ENCODE data around the gene PDLIM4. TPM values are rescaled to one million over a fixed set of nuclear protein-coding genes. Genes with fewer than 3 reads are reported as not detected.

PDLIM4 gene
- total RNA-seq, 2 donors from 2014 or later: 35.9 to 50.2 TPM

DNA sequence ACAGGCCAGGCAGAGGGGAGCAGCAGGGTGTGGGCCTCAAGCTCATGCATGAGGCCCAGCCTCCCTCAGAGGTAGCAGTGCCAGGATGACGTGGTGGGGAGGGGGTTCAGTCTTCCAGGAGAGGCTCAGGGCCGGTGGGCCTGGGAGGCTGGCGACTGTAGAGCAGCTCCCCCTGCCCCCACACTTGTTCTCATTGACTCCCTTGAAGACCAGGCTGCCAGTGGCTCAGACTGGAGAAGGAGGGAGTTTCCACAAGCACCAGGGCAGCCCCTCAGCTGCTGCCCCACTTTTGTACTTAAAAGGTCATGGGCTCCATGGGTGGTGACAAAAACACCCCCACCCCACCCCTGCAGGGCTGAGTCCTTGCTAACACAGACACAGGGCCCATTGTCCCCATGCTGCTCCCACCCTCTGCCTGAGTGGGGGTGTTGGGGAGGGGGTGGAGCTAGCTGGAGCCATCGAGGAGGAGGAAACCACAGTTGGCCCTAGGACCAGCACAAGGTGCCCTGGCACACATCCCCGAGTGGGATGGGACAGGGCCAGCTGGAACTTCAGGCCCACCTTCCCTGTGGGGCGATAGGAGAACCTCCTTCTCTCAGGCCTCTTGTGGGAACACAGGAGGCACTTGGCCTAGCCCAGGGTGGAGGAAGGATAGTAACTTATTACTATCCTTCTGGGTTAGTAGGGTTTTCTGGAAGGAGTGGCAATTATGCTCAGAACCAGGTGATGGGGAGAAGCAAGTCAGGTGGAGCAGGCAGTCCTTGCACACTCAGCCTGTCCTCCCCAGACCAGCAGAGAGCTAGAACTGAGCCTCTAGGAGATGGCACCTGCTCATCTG is 10.7 kb downstream of the PDLIM4 start:
- H3K27ac ChIP-seq: peak overlapping the region in 1 of 2 donors; percentile 12
- H3K36me3 ChIP-seq: no peaks in the 10 kb centered on the region
- 43% methylated on average over 6 of the region's 6 CpGs for WGBS
- no peaks in the 10 kb centered on the region for H3K9me3 ChIP-seq
- H3K4me3 ChIP-seq: no peak overlapping the region
- intact Hi-C loops (cut with DNase I): loop anchor here (10.0 kb wide), 1 partner anchor 633 kb away; the partner anchor contains the start of gene RAPGEF6
- no peaks in the 10 kb centered on the region for H3K27me3 ChIP-seq (replicated peaks; ENCODE audit: insufficient read depth)
- peaks cover 18% of the 10 kb centered on the region for H3K4me1 ChIP-seq (replicated peaks)
- no peak for TF ChIP-seq POLR2AphosphoS5 (IDR thresholded peaks at IDR 0.05)
- TF ChIP-seq, protein P1, sequence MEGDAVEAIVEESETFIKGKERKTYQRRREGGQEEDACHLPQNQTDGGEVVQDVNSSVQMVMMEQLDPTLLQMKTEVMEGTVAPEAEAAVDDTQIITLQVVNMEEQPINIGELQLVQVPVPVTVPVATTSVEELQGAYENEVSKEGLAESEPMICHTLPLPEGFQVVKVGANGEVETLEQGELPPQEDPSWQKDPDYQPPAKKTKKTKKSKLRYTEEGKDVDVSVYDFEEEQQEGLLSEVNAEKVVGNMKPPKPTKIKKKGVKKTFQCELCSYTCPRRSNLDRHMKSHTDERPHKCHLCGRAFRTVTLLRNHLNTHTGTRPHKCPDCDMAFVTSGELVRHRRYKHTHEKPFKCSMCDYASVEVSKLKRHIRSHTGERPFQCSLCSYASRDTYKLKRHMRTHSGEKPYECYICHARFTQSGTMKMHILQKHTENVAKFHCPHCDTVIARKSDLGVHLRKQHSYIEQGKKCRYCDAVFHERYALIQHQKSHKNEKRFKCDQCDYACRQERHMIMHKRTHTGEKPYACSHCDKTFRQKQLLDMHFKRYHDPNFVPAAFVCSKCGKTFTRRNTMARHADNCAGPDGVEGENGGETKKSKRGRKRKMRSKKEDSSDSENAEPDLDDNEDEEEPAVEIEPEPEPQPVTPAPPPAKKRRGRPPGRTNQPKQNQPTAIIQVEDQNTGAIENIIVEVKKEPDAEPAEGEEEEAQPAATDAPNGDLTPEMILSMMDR (IDR thresholded peaks at IDR 0.05): no peak
- no peak for TF ChIP-seq POLR2A (IDR thresholded peaks at IDR 0.05)
- no peak for DNase-seq (ENCODE audit: low spot score)

DNA sequence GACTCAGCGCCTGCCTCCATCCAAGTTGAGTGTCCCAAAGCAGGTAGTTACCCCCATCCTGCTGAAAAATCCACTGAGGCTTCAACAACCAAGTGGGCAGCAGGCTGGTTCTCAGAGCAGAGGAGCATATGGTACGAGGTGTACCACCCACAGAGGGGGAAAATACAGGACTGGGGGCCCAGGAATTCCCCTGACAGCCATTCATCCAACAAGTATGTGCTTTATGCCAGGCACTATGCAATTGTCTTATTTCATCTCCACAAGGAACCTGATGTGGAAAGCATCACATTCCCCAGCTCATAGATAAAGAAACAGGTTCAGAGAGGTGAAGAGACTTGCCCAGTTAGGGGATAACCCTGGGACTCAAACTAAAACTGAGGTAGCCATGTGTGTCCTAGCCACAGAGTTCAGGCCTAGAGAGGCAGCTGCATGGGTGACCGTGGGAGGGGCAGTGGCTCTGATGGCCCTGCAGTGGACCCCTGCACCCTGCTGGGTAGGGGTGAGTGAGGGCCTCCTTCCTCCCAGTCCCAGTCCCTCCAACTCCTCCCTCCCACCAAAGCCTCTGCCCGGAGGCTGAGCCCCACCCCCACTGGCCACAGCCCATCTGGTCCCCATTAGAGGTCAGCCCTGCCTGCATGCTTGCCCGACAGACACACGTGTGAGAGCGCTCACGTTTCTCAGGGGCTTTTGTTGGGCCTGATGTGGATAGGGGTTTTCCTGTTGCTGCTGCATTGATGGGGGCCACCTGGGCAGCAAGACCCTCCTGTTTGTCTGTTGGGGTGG is 11.5 kb downstream of the PDLIM4 start:
- no peaks in the 10 kb centered on the region for H3K9me3 ChIP-seq
- no peak for DNase-seq (ENCODE audit: low spot score)
- H3K27ac ChIP-seq: no peak overlapping the region
- no peaks in the 10 kb centered on the region for H3K27me3 ChIP-seq (replicated peaks; ENCODE audit: insufficient read depth)
- intact Hi-C loops (cut with DNase I): loop anchor here (10.0 kb wide), 1 partner anchor 634 kb away; the partner anchor contains the start of gene RAPGEF6
- H3K4me1 ChIP-seq (replicated peaks): peaks cover 18% of the 10 kb centered on the region
- no peak overlapping the region for H3K4me3 ChIP-seq
- TF ChIP-seq, protein P1 (IDR thresholded peaks at IDR 0.05): no peak
- TF ChIP-seq POLR2A (IDR thresholded peaks at IDR 0.05): no peak
- TF ChIP-seq POLR2AphosphoS5 (IDR thresholded peaks at IDR 0.05): no peak
- H3K36me3 ChIP-seq: no peaks in the 10 kb centered on the region
- 55% methylated on average over 7 of the region's 8 CpGs for WGBS

DNA sequence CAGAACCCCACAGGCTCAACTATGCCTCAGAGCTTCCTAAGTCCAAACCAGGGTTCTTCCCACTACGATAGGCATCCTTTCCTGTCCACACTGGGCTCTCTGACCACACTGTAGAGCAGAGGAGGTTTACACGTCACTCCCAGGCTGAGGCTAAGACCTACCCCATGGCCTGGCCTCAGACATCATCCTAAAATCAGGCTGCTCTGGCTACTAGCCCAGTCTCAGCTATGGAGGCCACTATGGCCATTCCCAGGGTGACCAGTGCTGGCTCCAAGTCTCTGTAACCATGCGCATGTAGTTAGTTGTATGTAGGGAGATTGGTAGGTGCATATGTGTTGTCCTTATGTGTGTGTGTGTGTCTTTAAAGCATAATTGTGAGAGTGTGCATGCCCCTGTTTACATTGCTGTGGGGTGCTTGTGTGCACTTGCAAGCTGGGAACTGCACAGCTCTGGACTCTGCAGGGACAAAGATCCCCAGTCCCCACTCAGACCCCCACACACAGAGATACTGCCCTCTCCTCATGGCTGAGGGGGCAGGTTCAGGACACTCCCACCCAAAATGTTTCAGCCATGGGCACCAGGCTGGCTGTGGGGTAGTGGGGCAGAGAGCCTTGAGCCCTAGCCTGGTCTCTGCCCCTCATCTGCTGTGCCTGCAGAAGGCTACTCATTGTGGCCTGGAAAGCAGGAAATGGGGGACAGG is 12.3 kb downstream of the PDLIM4 start:
- no peak for DNase-seq (ENCODE audit: low spot score)
- no peak overlapping the region for H3K27ac ChIP-seq
- H3K4me1 ChIP-seq (replicated peaks): peaks cover 13% of the 10 kb centered on the region
- intact Hi-C loops (cut with DNase I): loop anchor here (10.0 kb wide), 1 partner anchor 635 kb away; the partner anchor contains the start of gene RAPGEF6
- no peak overlapping the region for H3K4me3 ChIP-seq
- no peaks in the 10 kb centered on the region for H3K36me3 ChIP-seq
- H3K9me3 ChIP-seq: no peaks in the 10 kb centered on the region
- no peak for TF ChIP-seq POLR2A (IDR thresholded peaks at IDR 0.05)
- TF ChIP-seq, protein P1 (IDR thresholded peaks at IDR 0.05): no peak
- TF ChIP-seq POLR2AphosphoS5 (IDR thresholded peaks at IDR 0.05): no peak
- WGBS: 83% methylated on average over 3 of the region's 3 CpGs
- no peaks in the 10 kb centered on the region for H3K27me3 ChIP-seq (replicated peaks; ENCODE audit: insufficient read depth)

DNA sequence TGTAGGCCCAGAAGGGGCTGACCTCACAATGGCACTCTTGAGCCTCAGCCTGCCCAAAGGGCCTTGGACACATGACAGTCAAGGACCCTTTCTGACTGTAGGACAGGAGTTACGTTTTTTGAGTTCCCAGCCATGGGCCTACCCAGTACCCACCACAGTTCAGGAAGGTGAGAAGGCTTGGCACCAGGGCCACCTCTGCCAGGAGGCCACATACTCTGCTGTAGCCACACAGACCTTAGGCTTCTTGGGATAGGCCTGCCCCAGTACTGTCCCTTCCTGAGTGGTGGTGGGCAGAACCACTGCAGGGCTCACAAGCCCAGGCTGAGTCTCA is 12.8 kb downstream of the PDLIM4 start:
- Histone ChIP-seq H3K9me3 (no peaks in the 10 kb centered on the region), H3K27ac (no peak overlapping the region), H3K36me3 (no peaks in the 10 kb centered on the region), H3K27me3 (replicated peaks; ENCODE audit: insufficient read depth) (no peaks in the 10 kb centered on the region), H3K4me3 (no peak overlapping the region), H3K4me1 (replicated peaks) (peaks cover 10% of the 10 kb centered on the region)
- WGBS: 85% methylated on average over 1 of the region's 1 CpG
- DNase-seq (ENCODE audit: low spot score): no peak
- intact Hi-C loops (cut with DNase I): no loop called here
- no peak for TF ChIP-seq POLR2AphosphoS5 (IDR thresholded peaks at IDR 0.05)

DNA sequence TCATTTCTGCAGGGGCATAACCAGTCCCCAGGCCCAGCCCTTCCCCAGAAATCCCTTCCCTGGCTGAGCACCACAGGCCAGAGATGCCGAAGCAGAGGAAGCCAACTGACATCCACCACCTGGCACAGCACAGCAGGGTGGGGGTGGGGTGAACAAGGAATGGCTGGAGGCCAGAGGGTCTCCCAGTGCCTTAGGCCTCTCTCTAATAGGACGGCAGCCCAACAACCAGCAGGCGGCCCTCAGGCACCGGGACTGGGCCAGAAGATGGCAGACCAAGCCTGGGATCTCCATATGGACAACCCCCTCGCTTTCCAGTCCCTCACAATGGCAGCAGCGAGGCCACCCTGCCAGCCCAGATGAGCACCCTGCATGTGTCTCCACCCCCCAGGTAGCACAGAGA is 13.2 kb downstream of the PDLIM4 start:
- H3K27ac ChIP-seq: no peak overlapping the region
- TF ChIP-seq POLR2A (IDR thresholded peaks at IDR 0.05) (no peak), POLR2AphosphoS5 (IDR thresholded peaks at IDR 0.05) (no peak)
- TF ChIP-seq, protein P1 (IDR thresholded peaks at IDR 0.05): no peak
- DNase-seq (ENCODE audit: low spot score): no peak
- H3K4me3 ChIP-seq: no peak overlapping the region
- intact Hi-C loops (cut with DNase I): no loop called here
- peaks cover 6% of the 10 kb centered on the region for H3K4me1 ChIP-seq (replicated peaks)
- no peaks in the 10 kb centered on the region for H3K9me3 ChIP-seq
- 68% methylated on average over 6 of the region's 6 CpGs for WGBS
- H3K36me3 ChIP-seq: no peaks in the 10 kb centered on the region
- H3K27me3 ChIP-seq (replicated peaks; ENCODE audit: insufficient read depth): no peaks in the 10 kb centered on the region

Measured in prostate gland (tissue), 2 donors.